GM21360 (cell line): ENCODE data around the gene RRBP1.

Experiments
- ATAC-seq: cut with Tn5 transposase; IDR thresholded peaks from one replicate; pipeline ENCODE4 v1.9.1; 2021; ENCODE audit warnings: mild to moderate bottlenecking, moderate library complexity; ENCODE audit not compliant: unreplicated experiment

Gene RRBP1

GRCh38 chr20:17624551-17625245 lies 57.3 kb downstream of the RRBP1 start:
- no peak for ATAC-seq

GRCh38 chr20:17624070-17624469 lies 58.0 kb downstream of the RRBP1 start:
- ATAC-seq: no peak

GRCh38 chr20:17622851-17623508 lies 59.1 kb downstream of the RRBP1 start:
- ATAC-seq: no peak

- ATAC-seq: no peak
Observed at GRCh38 chr20:17622086-17622850, 59.8 kb downstream of the RRBP1 start.

- ATAC-seq: no peak
Observed at GRCh38 chr20:17621229-17621968, 60.6 kb downstream of the RRBP1 start.

- ATAC-seq: no peak
Observed at GRCh38 chr20:17620371-17621228, 61.4 kb downstream of the RRBP1 start.

GRCh38 chr20:17619351-17620093 lies 62.5 kb downstream of the RRBP1 start:
- ATAC-seq: no peak

- ATAC-seq: no peak
Observed at GRCh38 chr20:17618673-17619013, 63.4 kb downstream of the RRBP1 start.

- ATAC-seq: no peak
Observed at GRCh38 chr20:17617868-17618672, 64.0 kb downstream of the RRBP1 start.

GRCh38 chr20:17617212-17617867 lies 64.7 kb downstream of the RRBP1 start:
- ATAC-seq: no peak

GRCh38 chr20:17616480-17617211 lies 65.4 kb downstream of the RRBP1 start:
- no peak for ATAC-seq

GRCh38 chr20:17615645-17616479 lies 66.2 kb downstream of the RRBP1 start:
- no peak for ATAC-seq

GRCh38 chr20:17614812-17615644 lies 67.0 kb downstream of the RRBP1 start:
- no peak for ATAC-seq

- ATAC-seq: no peak
Observed at GRCh38 chr20:17614176-17614811, 67.7 kb downstream of the RRBP1 start.
